ENCODE data around the gene TMPRSS15. TPM values are rescaled to one million over a fixed set of nuclear protein-coding genes. Genes with fewer than 3 reads are reported as not detected.
A peak's percentile ranks its signal among the peaks of the same experiment; 100 is the strongest.

Gene TMPRSS15
- total RNA-seq, 3 donors from 2014 or later = not detected

DNA sequence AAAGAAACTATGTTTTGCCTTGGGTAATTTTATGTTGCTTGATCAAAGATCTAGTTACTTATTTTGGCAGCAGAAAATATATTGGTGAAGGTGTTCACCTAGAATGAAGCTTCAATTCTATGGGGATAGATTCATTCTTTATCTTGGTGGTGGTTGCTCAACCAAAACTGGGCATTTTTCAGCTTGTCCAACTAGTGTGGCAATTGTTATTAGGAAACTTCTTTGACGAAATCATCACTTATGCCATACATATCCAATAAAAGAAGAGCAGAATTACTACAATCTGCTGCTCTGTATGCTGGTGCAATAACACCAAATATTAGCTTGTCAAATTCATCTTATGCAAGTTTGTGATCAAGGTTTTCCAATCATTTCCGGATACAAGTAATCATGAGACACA is 26.8 kb upstream of the TMPRSS15 start:
- H3K9me3 ChIP-seq = no peaks in the 10 kb centered on the region
- no peaks in the 10 kb centered on the region for H3K4me1 ChIP-seq (ENCODE audit: low read depth)
- intact Hi-C loops (cut with DNase I, micrococcal nuclease) = no loop called here
- H3K36me3 ChIP-seq (ENCODE audit: low read depth) = no peaks in the 10 kb centered on the region
- no peak overlapping the region for H3K4me3 ChIP-seq
- no peak for TF ChIP-seq CTCF (IDR thresholded peaks at IDR 0.05)
- no peak for ATAC-seq
- DNase-seq = no peak

DNA sequence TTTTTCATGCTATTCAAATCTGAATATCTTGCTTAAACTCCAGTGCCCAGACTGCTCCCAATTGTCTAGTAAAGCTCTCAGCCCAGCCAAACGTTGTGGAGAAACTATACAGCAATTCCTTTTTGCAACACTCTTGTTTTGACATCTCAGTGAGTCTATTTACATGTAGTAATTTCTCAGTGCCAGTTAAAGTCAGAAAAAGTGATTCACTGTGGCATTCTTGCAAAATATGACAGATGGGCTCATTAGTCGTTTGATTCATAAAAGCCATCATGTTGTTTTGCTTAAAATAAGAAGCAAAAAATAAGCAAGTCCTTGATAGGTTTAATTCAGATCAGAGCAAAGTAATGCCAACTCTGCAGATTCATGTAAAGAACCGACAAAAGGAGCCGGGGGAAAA is 20.7 kb upstream of the TMPRSS15 start:
- Histone ChIP-seq H3K4me3 (no peak overlapping the region), H3K9me3 (no peaks in the 10 kb centered on the region), H3K4me1 (ENCODE audit: low read depth) (no peaks in the 10 kb centered on the region), H3K36me3 (ENCODE audit: low read depth) (no peaks in the 10 kb centered on the region)
- DNase-seq (no peak), ATAC-seq (no peak)
- TF ChIP-seq CTCF (IDR thresholded peaks at IDR 0.05) = no peak
- intact Hi-C loops (cut with DNase I, micrococcal nuclease) = no loop called here

- TF ChIP-seq CTCF (IDR thresholded peaks at IDR 0.05) = no peak
- Histone ChIP-seq H3K4me1 (ENCODE audit: low read depth) (no peaks in the 10 kb centered on the region), H3K36me3 (ENCODE audit: low read depth) (no peaks in the 10 kb centered on the region), H3K9me3 (no peaks in the 10 kb centered on the region), H3K4me3 (no peak overlapping the region)
- DNase-seq (no peak), ATAC-seq (no peak)
- intact Hi-C loops (cut with DNase I, micrococcal nuclease) = no loop called here
Observed at GRCh38 chr21:18417141-18417790, 13.7 kb upstream of the TMPRSS15 start.

- no peak for TF ChIP-seq CTCF (IDR thresholded peaks at IDR 0.05)
- DNase-seq = no peak
- peak; percentile 30 for ATAC-seq
- H3K9me3 ChIP-seq = no peaks in the 10 kb centered on the region
- no peak overlapping the region for H3K4me3 ChIP-seq
- no peaks in the 10 kb centered on the region for H3K36me3 ChIP-seq (ENCODE audit: low read depth)
- no peaks in the 10 kb centered on the region for H3K4me1 ChIP-seq (ENCODE audit: low read depth)
- intact Hi-C loops (cut with DNase I, micrococcal nuclease) = no loop called here
Observed at GRCh38 chr21:18411565-18411964, 8.0 kb upstream of the TMPRSS15 start.

DNA sequence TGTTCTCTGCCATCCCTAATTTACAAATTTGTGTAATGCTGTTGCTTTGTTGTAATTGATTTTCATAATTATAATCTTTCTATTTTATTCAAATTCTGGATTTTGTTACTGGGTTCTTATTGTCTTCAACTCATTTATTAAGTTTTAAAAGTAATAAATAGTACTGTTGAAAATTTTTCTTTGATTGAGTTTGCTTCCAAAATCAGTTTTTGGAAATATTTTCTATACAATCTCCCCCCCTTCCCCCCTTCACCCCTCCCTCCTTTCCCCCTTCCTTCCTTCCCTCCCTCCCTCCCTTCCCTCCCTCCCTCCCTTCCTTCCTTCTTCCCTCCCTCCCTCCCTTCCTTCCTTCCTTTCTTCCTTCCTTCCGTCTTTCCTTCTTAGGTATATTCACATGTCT is 6.0 kb upstream of the TMPRSS15 start:
- intact Hi-C loops (cut with DNase I, micrococcal nuclease) = no loop called here
- no peaks in the 10 kb centered on the region for H3K9me3 ChIP-seq
- H3K4me1 ChIP-seq (ENCODE audit: low read depth) = no peaks in the 10 kb centered on the region
- H3K4me3 ChIP-seq = no peak overlapping the region
- no peak for TF ChIP-seq CTCF (IDR thresholded peaks at IDR 0.05)
- DNase-seq (no peak), ATAC-seq (no peak)
- H3K36me3 ChIP-seq (ENCODE audit: low read depth) = no peaks in the 10 kb centered on the region

- no peak for TF ChIP-seq CTCF (IDR thresholded peaks at IDR 0.05)
- Histone ChIP-seq H3K4me3 (no peak overlapping the region), H3K36me3 (ENCODE audit: low read depth) (no peaks in the 10 kb centered on the region), H3K9me3 (peaks cover 6% of the 10 kb centered on the region), H3K4me1 (ENCODE audit: low read depth) (no peaks in the 10 kb centered on the region)
- ATAC-seq (no peak), DNase-seq (no peak)
- intact Hi-C loops (cut with DNase I, micrococcal nuclease) = no loop called here
Observed at GRCh38 chr21:18398843-18399242, 4.7 kb downstream of the TMPRSS15 start.
